Measurements from ENCODE around the gene PTBP1. TPM values are rescaled to one million over a fixed set of nuclear protein-coding genes. Genes with fewer than 3 reads are reported as not detected.
A peak's percentile ranks its signal among the peaks of the same experiment; 100 is the strongest.

PTBP1 gene
- total and polyA plus RNA-seq, 2 of the 13 experiments (the other 11 are each of a cell fraction or from before 2014, with no cell fraction given), result 195 to 288 TPM

GRCh38 chr19:787536-787935 lies 9.7 kb upstream of the PTBP1 start (continued):
- no peak for TF ChIP-seq ZNF331 (CRISPR knock-in tag; IDR thresholded peaks at IDR 0.05)
- no peak for TF ChIP-seq ZNF567 (CRISPR knock-in tag; IDR thresholded peaks at IDR 0.05; ENCODE audit: borderline replicate concordance)
- TF ChIP-seq ZNF749 (CRISPR knock-in tag; IDR thresholded peaks at IDR 0.05; ENCODE audit: borderline replicate concordance), result no peak
- no peak for TF ChIP-seq LBX2 (CRISPR knock-in tag; IDR thresholded peaks at IDR 0.05; ENCODE audit: borderline replicate concordance)
- no peak for TF ChIP-seq NKX3-1 (CRISPR knock-in tag; IDR thresholded peaks at IDR 0.05)
- no peak for TF ChIP-seq ZMYM3 (CRISPR knock-in tag; IDR thresholded peaks at IDR 0.05)
- TF ChIP-seq RFX5 (IDR thresholded peaks at IDR 0.05; ENCODE audit: low read depth, low read length), result no peak
- no peak for TF ChIP-seq PHF21A (CRISPR knock-in tag; IDR thresholded peaks at IDR 0.05)
- no peak for TF ChIP-seq MIER2 (CRISPR knock-in tag; IDR thresholded peaks at IDR 0.05)
- TF ChIP-seq AHR (CRISPR knock-in tag; IDR thresholded peaks at IDR 0.05), result no peak
- TF ChIP-seq ZNF670 (CRISPR knock-in tag; IDR thresholded peaks at IDR 0.05; ENCODE audit: borderline replicate concordance), result no peak
- no peak for TF ChIP-seq DDIT3 (CRISPR knock-in tag; IDR thresholded peaks at IDR 0.05)

GRCh38 chr19:788686-788982 lies 8.6 kb upstream of the PTBP1 start:
- Histone ChIP-seq H3K36me3 (replicated peaks in 1 of 2; ENCODE audit: control insufficient read depth in 1 of 2, insufficient read depth in 2 of 2, low read length in 2 of 2) (no peaks in the 10 kb centered on the region), H3K79me2 (ENCODE audit: insufficient read depth, low read length) (no peaks in the 10 kb centered on the region), H2AFZ (ENCODE audit: low read length) (no peak overlapping the region), H3K27me3 (ENCODE audit: control insufficient read depth in 1 of 2, insufficient read depth in 2 of 2, low read length in 2 of 2) (no peaks in the 10 kb centered on the region), H4K20me1 (ENCODE audit: insufficient read depth, low read length) (no peaks in the 10 kb centered on the region), H3K4me1 (ENCODE audit: insufficient read depth, low read length) (peaks cover 61% of the 10 kb centered on the region), H3K27ac (ENCODE audit: extremely low read length, insufficient read depth, low read length) (peak overlapping the region; percentile 89), H3K4me2 (ENCODE audit: low read depth, low read length) (peak overlapping the region; percentile 83), H3K9ac (ENCODE audit: insufficient read depth, low read depth, low read length) (peak overlapping the region; percentile 68), H3K9me3 (ENCODE audit: low read length) (no peaks in the 10 kb centered on the region), H3K4me3 (replicated peaks in 1 of 3; ENCODE audit: insufficient read depth in 1 of 3, low read depth in 2 of 3, low read length in 3 of 3) (peak overlapping the region; percentile 51 to 68 (median 61); a peak in 5 of 6 replicates)
- intact Hi-C loops (cut with micrococcal nuclease; ENCODE audit: unreplicated experiment), result loop anchor here (10.0 kb wide), 1 partner anchor 206 kb away; no protein-coding TSS in a partner anchor
- 45% methylated on average over 5 of the region's 11 CpGs for WGBS (ENCODE audit: low lambda C conversion rate)
- no peak for FAIRE-seq
- no peak for ATAC-seq
- in situ Hi-C loops (cut with HindIII; ENCODE audit: extremely low pct_ligation_motif_present, low pct_unique_long_range_greater_than_20kb), result no loop called here
- DNase-seq (ENCODE audit: low spot score), result no peak
- no TSS peak for BruUV-seq (replicated peaks)
- ChIA-PET POLR2A (interaction anchor here (0.9 to 2.5 kb wide), 6 partner anchors 10 to 239 kb away, joined by 3 to 16 read pairs (median 4); no protein-coding TSS in a partner anchor), CTCF (ENCODE audit: low intra/inter-chr PET ratio, low total read pairs) (interaction anchor here (2.1 kb wide), 1 partner anchor 18 kb away, joined by 9 read pairs; no protein-coding TSS in a partner anchor)
- peak; percentile 44; the same call in 1 of the 2 replicates for TF ChIP-seq ZNF281 (CRISPR knock-in tag; IDR thresholded peaks at IDR 0.05; ENCODE audit: borderline replicate concordance)
- 0 out of 2 replicates have a peak, but pooled peaks have one; percentile 13 for TF ChIP-seq SP4 (CRISPR knock-in tag; IDR thresholded peaks at IDR 0.05)
- TF ChIP-seq PATZ1 (CRISPR knock-in tag; IDR thresholded peaks at IDR 0.05), result peak; percentile 28; the same call in 1 of the 2 replicates
- TF ChIP-seq GABPB1 (CRISPR knock-in tag; IDR thresholded peaks at IDR 0.05), result no peak
- TF ChIP-seq ZNF451 (CRISPR knock-in tag; IDR thresholded peaks at IDR 0.05), result no peak
- TF ChIP-seq ZBTB26 (CRISPR knock-in tag; IDR thresholded peaks at IDR 0.05; ENCODE audit: borderline replicate concordance), result no peak; the same call in 1 of the 2 replicates
